ENCODE results near the gene DNHD1.
A peak's percentile ranks its signal among the peaks of the same experiment; 100 is the strongest.

Gene DNHD1

DNA sequence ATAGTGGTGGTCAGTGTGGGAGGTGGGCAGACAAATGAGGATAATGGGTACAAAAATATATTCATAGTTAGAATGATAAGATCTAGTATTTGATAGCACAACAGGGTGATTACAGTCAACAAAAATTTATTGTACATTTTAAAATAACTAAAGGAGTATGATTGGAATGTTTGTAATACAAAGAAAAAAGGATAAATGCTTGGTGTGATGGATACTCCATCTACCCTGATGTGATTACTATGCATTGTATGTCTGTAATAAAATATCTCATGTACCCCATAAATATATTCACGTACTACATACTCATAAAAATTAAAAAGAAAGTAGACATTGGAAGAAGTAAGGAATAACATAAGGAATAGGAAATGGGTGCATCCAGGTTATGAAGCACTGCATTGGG, 90.9 kb downstream of the DNHD1 start:
- Histone ChIP-seq H3K4me3 (ENCODE audit: low read length) (no peak overlapping the region), H3K27ac (ENCODE audit: low read length) (no peak overlapping the region), H3K9me3 (ENCODE audit: control insufficient read depth, insufficient read depth, low read length) (no peaks in the 10 kb centered on the region), H3K36me3 (ENCODE audit: control insufficient read depth, insufficient read depth, low read length) (no peaks in the 10 kb centered on the region), H3K27me3 (ENCODE audit: control insufficient read depth, insufficient read depth, low read length) (no peaks in the 10 kb centered on the region), H3K4me1 (ENCODE audit: control insufficient read depth, insufficient read depth, low read length) (no peaks in the 10 kb centered on the region)
- no peak for DNase-seq (ENCODE audit: low read depth, low spot score)
- no CpG with 5 or more reads among the region's 1 CpG for WGBS (ENCODE audit: insufficient coverage, insufficient read length)

DNA sequence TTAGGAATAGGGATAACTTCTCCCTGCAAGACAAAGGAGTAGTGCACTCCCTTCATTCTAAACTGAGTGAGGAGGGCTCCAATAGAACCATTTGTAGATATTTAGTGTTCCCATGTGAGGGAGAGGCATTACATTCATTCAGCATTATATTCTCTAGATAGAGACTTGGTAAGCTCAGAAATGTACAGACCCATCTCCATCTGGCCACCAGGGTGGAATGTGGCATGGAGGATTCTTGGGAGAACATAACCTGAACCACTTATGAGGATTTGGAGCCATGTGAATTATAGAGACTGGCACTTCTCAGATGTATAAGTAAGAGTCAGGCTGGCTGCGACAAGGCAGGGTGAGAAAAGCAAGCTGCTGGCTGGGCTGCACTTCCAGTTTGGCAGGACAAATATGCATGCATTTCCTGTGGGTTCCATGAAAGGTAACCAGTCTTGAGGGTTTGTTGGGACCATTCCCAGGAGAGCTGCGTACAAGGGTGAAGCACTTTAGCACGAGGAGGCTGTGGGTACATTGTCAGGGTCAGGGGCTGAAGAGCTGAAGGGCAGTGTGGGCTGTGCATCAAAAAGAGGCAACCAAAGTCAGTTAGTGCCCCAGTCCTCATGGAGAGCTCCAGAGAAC, 97.2 kb downstream of the DNHD1 start:
- H3K4me3 ChIP-seq (ENCODE audit: low read length) = no peak overlapping the region
- no CpG with 5 or more reads among the region's 3 CpGs for WGBS (ENCODE audit: insufficient coverage, insufficient read length)

DNA sequence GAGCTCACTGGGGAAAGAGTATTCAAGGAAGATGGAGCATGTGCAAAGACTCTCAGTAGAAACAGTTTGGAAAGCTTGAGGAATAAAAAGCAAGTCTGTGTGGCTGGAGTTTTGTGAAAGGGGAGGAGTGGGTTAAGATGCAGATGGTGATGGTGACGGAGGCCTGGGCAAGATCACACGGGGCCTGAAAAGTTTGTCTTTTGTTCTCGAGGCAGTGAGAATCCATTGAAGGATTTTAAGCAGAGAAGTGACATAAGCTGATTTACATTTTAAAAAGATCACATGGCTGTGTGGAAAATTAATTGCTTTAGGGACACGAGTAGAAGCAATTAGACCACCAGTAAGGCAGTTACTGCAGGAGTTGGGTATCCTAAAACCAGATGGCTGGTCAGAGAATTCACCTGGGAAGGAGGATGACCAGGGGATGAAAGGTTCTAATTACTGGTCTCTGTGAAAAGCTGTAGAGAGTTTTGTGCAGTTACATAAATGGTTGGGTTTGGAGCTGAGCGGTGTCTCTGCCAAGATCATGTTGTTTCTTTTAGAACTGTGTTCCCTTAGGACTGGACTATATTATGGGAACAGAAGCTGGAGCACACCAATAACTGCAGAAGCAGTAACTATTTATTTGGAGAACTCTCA, 99.3 kb downstream of the DNHD1 start:
- H3K27me3 ChIP-seq (ENCODE audit: control insufficient read depth, insufficient read depth, low read length) = no peaks in the 10 kb centered on the region
- no peak overlapping the region for H3K4me3 ChIP-seq (ENCODE audit: low read length)
- no peaks in the 10 kb centered on the region for H3K4me1 ChIP-seq (ENCODE audit: control insufficient read depth, insufficient read depth, low read length)
- H3K9me3 ChIP-seq (ENCODE audit: control insufficient read depth, insufficient read depth, low read length) = peaks cover 1% of the 10 kb centered on the region; the same call in 1 of the 2 replicates
- H3K36me3 ChIP-seq (ENCODE audit: control insufficient read depth, insufficient read depth, low read length) = peaks cover 11% of the 10 kb centered on the region; the same call in 1 of the 2 replicates
- no peak overlapping the region for H3K27ac ChIP-seq (ENCODE audit: low read length)
- no peak for DNase-seq (ENCODE audit: low read depth, low spot score)
- 100% methylated on average over 1 of the region's 5 CpGs for WGBS (ENCODE audit: insufficient coverage, insufficient read length)

More for the DNA sequence above, 97.2 kb downstream of the DNHD1 start:
- no peak overlapping the region for H3K27ac ChIP-seq (ENCODE audit: low read length)
- no peaks in the 10 kb centered on the region for H3K4me1 ChIP-seq (ENCODE audit: control insufficient read depth, insufficient read depth, low read length)
- no peak for DNase-seq (ENCODE audit: low read depth, low spot score)
- no peaks in the 10 kb centered on the region for H3K36me3 ChIP-seq (ENCODE audit: control insufficient read depth, insufficient read depth, low read length)
- peaks cover 1% of the 10 kb centered on the region; the same call in 1 of the 2 replicates for H3K9me3 ChIP-seq (ENCODE audit: control insufficient read depth, insufficient read depth, low read length)
- H3K27me3 ChIP-seq (ENCODE audit: control insufficient read depth, insufficient read depth, low read length) = no peaks in the 10 kb centered on the region

DNA sequence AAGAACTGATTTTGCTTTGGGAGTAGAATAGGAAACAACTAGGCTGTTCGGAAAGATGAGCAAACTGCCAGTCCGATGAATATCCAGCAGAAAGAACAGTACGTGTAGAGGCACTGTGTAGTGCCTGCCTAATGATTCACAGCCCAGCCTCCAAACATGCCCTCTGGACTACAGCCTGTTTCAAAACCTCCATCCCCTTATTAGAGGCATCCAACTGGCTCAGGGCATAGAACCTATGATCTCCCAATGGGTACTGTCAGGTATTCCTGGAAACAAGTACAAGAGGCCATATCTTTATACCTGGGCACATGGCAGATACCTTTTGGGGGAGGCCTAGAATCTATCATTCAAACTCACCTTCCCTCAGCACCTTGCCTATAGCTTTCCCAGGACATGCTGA, 101.5 kb downstream of the DNHD1 start:
- Histone ChIP-seq H3K4me1 (ENCODE audit: control insufficient read depth, insufficient read depth, low read length) (no peaks in the 10 kb centered on the region), H3K27me3 (ENCODE audit: control insufficient read depth, insufficient read depth, low read length) (no peaks in the 10 kb centered on the region), H3K9me3 (ENCODE audit: control insufficient read depth, insufficient read depth, low read length) (no peaks in the 10 kb centered on the region), H3K36me3 (ENCODE audit: control insufficient read depth, insufficient read depth, low read length) (peaks cover 11% of the 10 kb centered on the region; the same call in 1 of the 2 replicates), H3K27ac (ENCODE audit: low read length) (no peak overlapping the region), H3K4me3 (ENCODE audit: low read length) (no peak overlapping the region)
- no CpG with 5 or more reads among the region's 3 CpGs for WGBS (ENCODE audit: insufficient coverage, insufficient read length)
- DNase-seq (ENCODE audit: low read depth, low spot score) = no peak

DNA sequence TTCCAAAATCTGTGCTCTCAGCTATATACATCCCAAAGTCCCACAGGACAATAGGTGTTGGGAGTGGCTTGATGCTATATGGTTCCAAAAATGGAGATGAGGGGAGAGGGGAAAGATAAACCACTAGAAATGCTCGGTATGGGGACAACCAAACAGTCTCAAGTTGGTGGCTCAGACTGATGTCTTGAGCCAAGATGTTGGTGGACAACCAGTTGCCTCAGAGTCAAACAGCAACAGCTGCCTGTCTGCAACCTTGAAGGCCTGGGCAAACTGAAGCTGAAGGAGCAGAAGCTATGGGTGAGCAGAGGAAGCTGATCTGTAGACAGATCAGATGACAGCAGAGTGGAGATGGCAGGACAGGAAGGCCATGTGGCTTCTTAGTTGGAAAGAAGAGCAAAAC, 102.4 kb downstream of the DNHD1 start:
- DNase-seq (ENCODE audit: low read depth, low spot score) = no peak
- no peaks in the 10 kb centered on the region for H3K4me1 ChIP-seq (ENCODE audit: control insufficient read depth, insufficient read depth, low read length)
- WGBS (ENCODE audit: insufficient coverage, insufficient read length) = no CpG with 5 or more reads among the region's 1 CpG
- no peaks in the 10 kb centered on the region for H3K9me3 ChIP-seq (ENCODE audit: control insufficient read depth, insufficient read depth, low read length)
- no peak overlapping the region for H3K4me3 ChIP-seq (ENCODE audit: low read length)
- H3K27me3 ChIP-seq (ENCODE audit: control insufficient read depth, insufficient read depth, low read length) = no peaks in the 10 kb centered on the region
- no peak overlapping the region for H3K27ac ChIP-seq (ENCODE audit: low read length)
- peaks cover 11% of the 10 kb centered on the region; the same call in 1 of the 2 replicates for H3K36me3 ChIP-seq (ENCODE audit: control insufficient read depth, insufficient read depth, low read length)

DNA sequence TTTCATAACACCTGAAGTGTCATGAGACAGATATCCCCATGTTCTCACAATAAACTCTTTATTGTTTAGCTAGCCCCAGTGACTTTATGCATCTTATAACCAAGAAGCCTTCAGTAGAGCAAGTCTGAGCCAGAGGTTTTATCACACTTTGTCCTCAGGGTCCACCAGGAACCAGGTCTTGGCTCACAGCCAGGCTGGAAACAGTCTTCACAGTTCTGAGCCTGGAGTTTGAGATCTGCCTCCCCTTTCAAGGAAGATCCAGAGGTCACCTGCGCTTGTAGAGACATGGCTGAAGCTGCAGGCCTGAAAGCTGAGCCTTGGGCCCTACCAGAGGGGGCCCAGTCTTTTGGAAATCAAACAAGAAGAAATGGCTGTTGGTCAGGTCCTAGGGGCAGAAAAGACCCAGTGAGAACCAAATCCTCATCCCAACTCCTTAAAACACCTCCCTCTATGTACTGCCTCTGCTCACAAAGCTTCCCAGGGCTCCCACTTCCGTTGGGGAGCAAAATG, 102.9 kb downstream of the DNHD1 start:
- Histone ChIP-seq H3K4me1 (ENCODE audit: control insufficient read depth, insufficient read depth, low read length) (no peaks in the 10 kb centered on the region), H3K9me3 (ENCODE audit: control insufficient read depth, insufficient read depth, low read length) (no peaks in the 10 kb centered on the region), H3K27ac (ENCODE audit: low read length) (no peak overlapping the region), H3K4me3 (ENCODE audit: low read length) (no peak overlapping the region), H3K36me3 (ENCODE audit: control insufficient read depth, insufficient read depth, low read length) (peaks cover 11% of the 10 kb centered on the region; the same call in 1 of the 2 replicates), H3K27me3 (ENCODE audit: control insufficient read depth, insufficient read depth, low read length) (no peaks in the 10 kb centered on the region)
- no CpG with 5 or more reads among the region's 2 CpGs for WGBS (ENCODE audit: insufficient coverage, insufficient read length)
- DNase-seq (ENCODE audit: low read depth, low spot score) = no peak

DNA sequence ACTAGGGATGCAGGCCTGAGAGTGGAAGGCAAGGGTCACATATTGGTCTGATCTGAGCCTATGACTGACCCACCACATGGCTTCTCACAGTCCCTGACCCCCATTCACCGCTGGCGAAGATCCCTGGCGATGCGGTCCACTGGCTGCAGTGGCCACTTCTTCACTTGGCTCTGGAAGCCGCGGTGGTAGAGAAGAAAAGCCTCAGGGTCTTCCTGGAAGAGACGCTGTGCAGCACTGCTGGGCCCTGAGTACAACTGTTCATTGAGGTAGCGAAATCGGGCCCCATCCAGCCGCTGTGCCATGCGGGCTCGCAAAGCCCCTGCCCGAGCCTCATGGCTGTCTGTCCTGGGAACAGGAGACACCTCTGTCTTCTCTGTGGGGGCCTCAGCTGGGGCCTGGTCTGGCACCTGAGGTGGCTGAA, 104.0 kb downstream of the DNHD1 start:
- no peak overlapping the region for H3K4me3 ChIP-seq (ENCODE audit: low read length)
- DNase-seq (ENCODE audit: low read depth, low spot score) = no peak
- H3K27ac ChIP-seq (ENCODE audit: low read length) = no peak overlapping the region
- no peaks in the 10 kb centered on the region for H3K27me3 ChIP-seq (ENCODE audit: control insufficient read depth, insufficient read depth, low read length)
- no peaks in the 10 kb centered on the region for H3K9me3 ChIP-seq (ENCODE audit: control insufficient read depth, insufficient read depth, low read length)
- no CpG with 5 or more reads among the region's 13 CpGs for WGBS (ENCODE audit: insufficient coverage, insufficient read length)
- H3K4me1 ChIP-seq (ENCODE audit: control insufficient read depth, insufficient read depth, low read length) = no peaks in the 10 kb centered on the region
- peaks cover 11% of the 10 kb centered on the region; the same call in 1 of the 2 replicates for H3K36me3 ChIP-seq (ENCODE audit: control insufficient read depth, insufficient read depth, low read length)

DNA sequence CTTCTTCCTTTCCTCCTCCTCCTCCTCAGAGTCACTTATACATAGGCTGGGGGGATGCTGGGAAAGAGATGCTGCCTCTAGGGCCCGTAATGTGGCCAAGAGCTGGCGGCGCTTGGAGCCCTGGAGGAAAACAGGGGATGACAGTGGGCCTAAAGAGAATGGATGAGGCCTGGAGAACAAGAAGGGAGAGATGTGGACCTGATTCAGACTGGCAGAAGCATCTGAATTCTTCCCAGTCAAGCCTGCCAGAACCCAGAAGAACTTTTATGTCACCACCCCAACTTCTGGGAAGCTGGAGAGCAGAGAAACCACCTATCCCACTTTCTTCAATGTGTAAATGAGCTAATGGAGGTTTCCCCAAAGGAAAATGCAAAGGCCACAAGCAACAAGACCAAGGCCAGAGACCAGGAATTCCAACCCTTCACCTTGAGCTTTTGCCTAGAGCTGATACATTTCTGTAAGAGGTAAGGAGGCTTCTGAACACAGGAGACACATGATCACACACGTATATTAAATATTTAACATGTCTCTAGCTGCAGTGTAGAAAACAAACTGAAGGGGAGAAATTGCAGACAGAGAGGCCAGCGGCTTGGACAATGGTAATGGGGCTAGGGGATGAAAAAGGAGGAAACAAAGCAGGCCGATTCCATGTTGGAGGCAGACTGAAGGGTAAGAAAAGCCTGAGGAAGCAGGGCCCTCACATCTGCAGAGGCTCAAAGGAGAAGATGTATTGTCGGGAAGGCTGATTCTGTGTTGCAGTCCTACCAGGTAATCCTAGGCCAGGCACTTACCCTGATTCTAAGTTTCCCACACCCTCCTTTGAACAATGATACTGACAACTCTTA, 105.2 kb downstream of the DNHD1 start:
- Histone ChIP-seq H3K9me3 (ENCODE audit: control insufficient read depth, insufficient read depth, low read length) (no peaks in the 10 kb centered on the region), H3K27me3 (ENCODE audit: control insufficient read depth, insufficient read depth, low read length) (no peaks in the 10 kb centered on the region), H3K4me1 (ENCODE audit: control insufficient read depth, insufficient read depth, low read length) (0 out of 2 replicates have a peak, but pooled peaks cover 2% of the 10 kb centered on the region), H3K4me3 (ENCODE audit: low read length) (peak overlapping the region; percentile 81; the same call in 1 of the 2 replicates), H3K36me3 (ENCODE audit: control insufficient read depth, insufficient read depth, low read length) (peaks cover 11% of the 10 kb centered on the region; the same call in 1 of the 2 replicates), H3K27ac (ENCODE audit: low read length) (no peak overlapping the region)
- WGBS (ENCODE audit: insufficient coverage, insufficient read length) = no CpG with 5 or more reads among the region's 7 CpGs
- no peak for DNase-seq (ENCODE audit: low read depth, low spot score)

DNA sequence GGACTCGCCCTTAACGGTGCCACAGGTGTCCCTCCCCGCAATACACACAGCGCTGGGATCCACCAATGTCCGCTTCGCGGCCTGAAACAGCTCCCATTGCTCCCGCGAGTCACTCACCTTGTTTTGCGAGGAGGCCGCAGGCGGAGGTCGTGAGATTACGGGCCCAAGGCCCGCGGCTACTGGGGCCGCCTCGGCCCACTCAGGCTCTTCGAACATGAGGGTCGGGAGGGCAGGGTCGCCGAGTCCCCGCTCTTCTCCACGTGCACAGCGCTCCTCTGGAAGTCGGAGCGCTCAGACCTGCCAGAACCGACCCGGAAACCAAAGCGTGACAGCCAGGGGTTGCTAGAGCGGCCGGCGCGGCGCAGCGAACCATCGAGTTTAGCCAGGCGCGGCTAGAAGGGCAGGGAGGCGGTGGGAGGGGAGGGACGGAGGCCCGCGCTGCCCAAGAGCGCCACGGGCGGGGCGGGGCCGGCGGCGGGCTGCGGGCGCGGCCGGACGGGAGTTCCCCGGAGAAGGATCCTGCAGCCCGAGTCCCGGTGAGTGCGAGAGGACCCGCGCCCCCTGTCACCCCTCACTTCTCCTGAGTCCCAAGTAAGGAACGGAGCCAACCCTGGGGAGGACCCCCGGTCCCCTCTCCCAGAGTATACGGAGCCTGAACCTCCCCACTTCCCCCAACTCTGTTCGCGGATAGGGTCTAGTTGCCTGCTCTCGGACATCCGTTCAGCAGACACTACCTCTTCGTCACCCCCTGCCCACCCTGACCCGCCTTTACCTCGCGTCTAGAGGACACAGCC, 106.4 kb downstream of the DNHD1 start, which contains the start of the genes ILK and RRP8:
Gene ILK, plus strand, starts transcription at position 488 of the 794 bp plus-strand sequence. CDS start 498 bp downstream, outside the sequence.
Gene RRP8, minus strand, starts transcription at position 330 of the 794 bp plus-strand sequence. Its CDS starts 114 bp downstream, at position 216.
- no peak for DNase-seq (ENCODE audit: low read depth, low spot score)
- H3K4me3 ChIP-seq (ENCODE audit: low read length) = peak within 1 kb of the TSS; percentile 81
- peaks cover 18% of the 10 kb centered on the region; the same call in 1 of the 2 replicates for H3K36me3 ChIP-seq (ENCODE audit: control insufficient read depth, insufficient read depth, low read length)
- peaks cover 2% of the 10 kb centered on the region; the same call in 1 of the 2 replicates for H3K4me1 ChIP-seq (ENCODE audit: control insufficient read depth, insufficient read depth, low read length)
- no peak within 1 kb of the TSS for H3K27ac ChIP-seq (ENCODE audit: low read length)
- no peaks in the 10 kb centered on the region for H3K27me3 ChIP-seq (ENCODE audit: control insufficient read depth, insufficient read depth, low read length)
- WGBS (ENCODE audit: insufficient coverage, insufficient read length) = no CpG with 5 or more reads among the region's 72 CpGs
- H3K9me3 ChIP-seq (ENCODE audit: control insufficient read depth, insufficient read depth, low read length) = no peaks in the 10 kb centered on the region

Data from iPS DF 6.9 (cell line).